ENCODE measurements around the gene PRKAB1.

Gene PRKAB1

GRCh38 chr12:119686776-119687175, 18.8 kb downstream of the PRKAB1 start:
- H2BK120ac ChIP-seq (ENCODE audit: low read depth, low read length), result no peak overlapping the region
- H2AFZ ChIP-seq (ENCODE audit: low read length), result no peak overlapping the region
- no peak overlapping the region for H3K14ac ChIP-seq (ENCODE audit: low read length)
- H3K9ac ChIP-seq (ENCODE audit: low read depth, low read length, poor library complexity), result no peak overlapping the region
- H3K9me3 ChIP-seq (replicated peaks in 1 of 2; ENCODE audit: control insufficient read depth in 2 of 2, insufficient read depth in 1 of 2, low read depth in 1 of 2, low read length in 2 of 2), result no peaks in the 10 kb centered on the region
- H4K8ac ChIP-seq (ENCODE audit: low read depth, low read length), result no peak overlapping the region
- WGBS, 2 donors (ENCODE audit: extremely low coverage in 2 of 2, insufficient read length in 2 of 2, insufficient replicate concordance in 1 of 2), result no CpG with 5 or more reads among the region's 13 CpGs
- H2BK5ac ChIP-seq (ENCODE audit: low read length), result no peak overlapping the region
- no peak overlapping the region for H2AK5ac ChIP-seq (ENCODE audit: low read depth, low read length)
- H3K4me1 ChIP-seq (ENCODE audit: control insufficient read depth in 2 of 2, insufficient read depth in 1 of 2, low read depth in 1 of 2, low read length in 2 of 2), result no peaks in the 10 kb centered on the region
- H3K36me3 ChIP-seq (replicated peaks in 1 of 2; ENCODE audit: control insufficient read depth in 2 of 2, insufficient read depth in 2 of 2, low read length in 2 of 2), result peaks cover 29 to 69% of the 10 kb centered on the region in 2 donors
- no peak for DNase-seq (ENCODE audit: low spot score)
- H3K4ac ChIP-seq (ENCODE audit: low read length), result no peak overlapping the region
- no peak overlapping the region for H3K4me2 ChIP-seq (ENCODE audit: insufficient read depth, low read length, poor library complexity, severe bottlenecking)
- no peaks in the 10 kb centered on the region for H3K79me1 ChIP-seq (ENCODE audit: low read depth, low read length)
- H3K23ac ChIP-seq (ENCODE audit: low read depth, low read length, poor library complexity), result no peak overlapping the region
- H3K27ac ChIP-seq (replicated peaks; ENCODE audit: low read length), result no peak overlapping the region
- H3K4me3 ChIP-seq (ENCODE audit: low read length in 2 of 2), result no peak overlapping the region
- H3K18ac ChIP-seq (ENCODE audit: low read length), result no peak overlapping the region
- H3K27me3 ChIP-seq (ENCODE audit: control insufficient read depth in 3 of 3, insufficient read depth in 3 of 3, low read depth in 1 of 3, low read length in 3 of 3), result no peaks in the 10 kb centered on the region
- no peak overlapping the region for H2BK12ac ChIP-seq (ENCODE audit: low read length)
- no peak overlapping the region for H2BK15ac ChIP-seq (ENCODE audit: low read length)
- no peak overlapping the region for H4K91ac ChIP-seq (ENCODE audit: low read depth, low read length, poor library complexity)

- Histone ChIP-seq H3K27me3 (ENCODE audit: control insufficient read depth in 3 of 3, insufficient read depth in 3 of 3, low read depth in 1 of 3, low read length in 3 of 3) (no peaks in the 10 kb centered on the region), H3K79me1 (ENCODE audit: low read depth, low read length) (no peaks in the 10 kb centered on the region), H3K4me1 (ENCODE audit: control insufficient read depth in 2 of 2, insufficient read depth in 1 of 2, low read depth in 1 of 2, low read length in 2 of 2) (no peaks in the 10 kb centered on the region), H3K14ac (ENCODE audit: low read length) (no peak overlapping the region), H3K27ac (replicated peaks; ENCODE audit: low read length) (no peak overlapping the region), H3K18ac (ENCODE audit: low read length) (no peak overlapping the region), H2BK5ac (ENCODE audit: low read length) (no peak overlapping the region), H3K4ac (ENCODE audit: low read length) (no peak overlapping the region), H4K91ac (ENCODE audit: low read depth, low read length, poor library complexity) (no peak overlapping the region), H3K4me3 (ENCODE audit: low read length in 2 of 2) (peak overlapping the region in 1 of 2 donors; percentile 10), H2AFZ (ENCODE audit: low read length) (no peak overlapping the region), H3K23ac (ENCODE audit: low read depth, low read length, poor library complexity) (no peak overlapping the region), H2BK120ac (ENCODE audit: low read depth, low read length) (no peak overlapping the region), H2BK12ac (ENCODE audit: low read length) (no peak overlapping the region), H3K9ac (ENCODE audit: low read depth, low read length, poor library complexity) (no peak overlapping the region), H4K8ac (ENCODE audit: low read depth, low read length) (no peak overlapping the region), H3K36me3 (replicated peaks in 1 of 2; ENCODE audit: control insufficient read depth in 2 of 2, insufficient read depth in 2 of 2, low read length in 2 of 2) (peaks cover 29 to 69% of the 10 kb centered on the region in 2 donors), H3K4me2 (ENCODE audit: insufficient read depth, low read length, poor library complexity, severe bottlenecking) (no peak overlapping the region), H2BK15ac (ENCODE audit: low read length) (no peak overlapping the region), H3K9me3 (replicated peaks in 1 of 2; ENCODE audit: control insufficient read depth in 2 of 2, insufficient read depth in 1 of 2, low read depth in 1 of 2, low read length in 2 of 2) (no peaks in the 10 kb centered on the region), H2AK5ac (ENCODE audit: low read depth, low read length) (no peak overlapping the region)
- WGBS, 2 donors (ENCODE audit: extremely low coverage in 2 of 2, insufficient read length in 2 of 2, insufficient replicate concordance in 1 of 2), result no CpG with 5 or more reads among the region's 14 CpGs
- DNase-seq (ENCODE audit: low spot score), result no peak
Measured at GRCh38 chr12:119687406-119687805, 19.5 kb downstream of the PRKAB1 start.

GRCh38 chr12:119687879-119688278, 19.9 kb downstream of the PRKAB1 start:
- Histone ChIP-seq H3K4ac (ENCODE audit: low read length) (no peak overlapping the region), H4K91ac (ENCODE audit: low read depth, low read length, poor library complexity) (no peak overlapping the region), H3K18ac (ENCODE audit: low read length) (no peak overlapping the region), H3K36me3 (replicated peaks in 1 of 2; ENCODE audit: control insufficient read depth in 2 of 2, insufficient read depth in 2 of 2, low read length in 2 of 2) (peaks cover 29 to 70% of the 10 kb centered on the region in 2 donors), H4K8ac (ENCODE audit: low read depth, low read length) (no peak overlapping the region), H3K23ac (ENCODE audit: low read depth, low read length, poor library complexity) (no peak overlapping the region), H3K9me3 (replicated peaks in 1 of 2; ENCODE audit: control insufficient read depth in 2 of 2, insufficient read depth in 1 of 2, low read depth in 1 of 2, low read length in 2 of 2) (no peaks in the 10 kb centered on the region), H2BK15ac (ENCODE audit: low read length) (no peak overlapping the region), H3K27ac (replicated peaks; ENCODE audit: low read length) (no peak overlapping the region), H3K4me3 (ENCODE audit: low read length in 2 of 2) (no peak overlapping the region), H3K79me1 (ENCODE audit: low read depth, low read length) (no peaks in the 10 kb centered on the region), H3K4me2 (ENCODE audit: insufficient read depth, low read length, poor library complexity, severe bottlenecking) (no peak overlapping the region), H3K27me3 (ENCODE audit: control insufficient read depth in 3 of 3, insufficient read depth in 3 of 3, low read depth in 1 of 3, low read length in 3 of 3) (no peaks in the 10 kb centered on the region), H2BK120ac (ENCODE audit: low read depth, low read length) (no peak overlapping the region), H2BK12ac (ENCODE audit: low read length) (no peak overlapping the region), H2BK5ac (ENCODE audit: low read length) (no peak overlapping the region), H2AFZ (ENCODE audit: low read length) (no peak overlapping the region), H2AK5ac (ENCODE audit: low read depth, low read length) (no peak overlapping the region), H3K14ac (ENCODE audit: low read length) (no peak overlapping the region), H3K9ac (ENCODE audit: low read depth, low read length, poor library complexity) (peak overlapping the region; percentile 9), H3K4me1 (ENCODE audit: control insufficient read depth in 2 of 2, insufficient read depth in 1 of 2, low read depth in 1 of 2, low read length in 2 of 2) (no peaks in the 10 kb centered on the region)
- WGBS, 2 donors (ENCODE audit: extremely low coverage in 2 of 2, insufficient read length in 2 of 2, insufficient replicate concordance in 1 of 2), result no CpG with 5 or more reads among the region's 9 CpGs
- DNase-seq (ENCODE audit: low spot score), result no peak

- DNase-seq (ENCODE audit: low spot score), result no peak
- Histone ChIP-seq H3K14ac (ENCODE audit: low read length) (no peak overlapping the region), H3K4me1 (ENCODE audit: control insufficient read depth in 2 of 2, insufficient read depth in 1 of 2, low read depth in 1 of 2, low read length in 2 of 2) (no peaks in the 10 kb centered on the region), H2BK15ac (ENCODE audit: low read length) (no peak overlapping the region), H2AK5ac (ENCODE audit: low read depth, low read length) (no peak overlapping the region), H4K91ac (ENCODE audit: low read depth, low read length, poor library complexity) (no peak overlapping the region), H4K8ac (ENCODE audit: low read depth, low read length) (no peak overlapping the region), H2AFZ (ENCODE audit: low read length) (no peak overlapping the region), H3K4ac (ENCODE audit: low read length) (no peak overlapping the region), H3K36me3 (replicated peaks in 1 of 2; ENCODE audit: control insufficient read depth in 2 of 2, insufficient read depth in 2 of 2, low read length in 2 of 2) (peaks cover 32 to 90% of the 10 kb centered on the region in 2 donors), H3K79me1 (ENCODE audit: low read depth, low read length) (no peaks in the 10 kb centered on the region), H2BK12ac (ENCODE audit: low read length) (no peak overlapping the region), H3K27me3 (ENCODE audit: control insufficient read depth in 3 of 3, insufficient read depth in 3 of 3, low read depth in 1 of 3, low read length in 3 of 3) (no peaks in the 10 kb centered on the region), H2BK120ac (ENCODE audit: low read depth, low read length) (no peak overlapping the region), H3K18ac (ENCODE audit: low read length) (no peak overlapping the region), H3K9me3 (replicated peaks in 1 of 2; ENCODE audit: control insufficient read depth in 2 of 2, insufficient read depth in 1 of 2, low read depth in 1 of 2, low read length in 2 of 2) (no peaks in the 10 kb centered on the region), H2BK5ac (ENCODE audit: low read length) (no peak overlapping the region), H3K9ac (ENCODE audit: low read depth, low read length, poor library complexity) (no peak overlapping the region), H3K4me3 (ENCODE audit: low read length in 2 of 2) (no peak overlapping the region), H3K27ac (replicated peaks; ENCODE audit: low read length) (no peak overlapping the region), H3K23ac (ENCODE audit: low read depth, low read length, poor library complexity) (no peak overlapping the region), H3K4me2 (ENCODE audit: insufficient read depth, low read length, poor library complexity, severe bottlenecking) (no peak overlapping the region)
- no CpG with 5 or more reads among the region's 38 CpGs for WGBS, 2 donors (ENCODE audit: extremely low coverage in 2 of 2, insufficient read length in 2 of 2, insufficient replicate concordance in 1 of 2)
Measured at GRCh38 chr12:119689935-119690500, 22.1 kb downstream of the PRKAB1 start.

All from neuronal stem cell (in vitro differentiated cells).